Activated naive CD4-positive, alpha-beta T cell treated with anti-CD3 and anti-CD28 coated beads, Interleukin-2, amount 50 U/mL, for 72 hours (primary cell): Measurements from ENCODE around the gene DLG2. TPM values are rescaled to one million over a fixed set of nuclear protein-coding genes. Genes with fewer than 3 reads are reported as not detected.
A peak's percentile ranks its signal among the peaks of the same experiment; 100 is the strongest.

Experiments
- ATAC-seq, 2 donors: fragments of 150-1000 bp; cut with Tn5 transposase; 2 replicates each; pipeline ENCODE4 v1.10.0; 2021; ENCODE audit warnings: mild to moderate bottlenecking in 2 of 2, moderate library complexity in 2 of 2
- DNase-seq, 2 donors: peaks; one replicate each; pipeline ENCODE4 v3.0.0; 2021 to 2022; ENCODE audit warnings: low spot score in 2 of 2
- H3K27ac Mint-ChIP-seq, 2 donors: one replicate each; pipeline ENCODE4 v1.8.0; 2022; ENCODE audit warnings: mild to moderate bottlenecking in 2 of 2, mixed read lengths in 2 of 2
- H3K36me3 Mint-ChIP-seq, 2 donors: one replicate each; pipeline ENCODE4 v1.8.0; 2022; ENCODE audit warnings: mixed read lengths in 2 of 2
- H3K9me3 Mint-ChIP-seq, 2 donors: one replicate each; pipeline ENCODE4 v1.8.0; 2022; ENCODE audit warnings: mixed read lengths in 2 of 2
- total RNA-seq, 2 donors: library from RNA; stranded (reverse); gene quantifications; one replicate each; pipeline ENCODE4 v1.2.3, GENCODE V29; 2022

The DLG2 gene
- total RNA-seq, 2 donors from 2014 or later = 4.2 to 5.4 TPM

DNA sequence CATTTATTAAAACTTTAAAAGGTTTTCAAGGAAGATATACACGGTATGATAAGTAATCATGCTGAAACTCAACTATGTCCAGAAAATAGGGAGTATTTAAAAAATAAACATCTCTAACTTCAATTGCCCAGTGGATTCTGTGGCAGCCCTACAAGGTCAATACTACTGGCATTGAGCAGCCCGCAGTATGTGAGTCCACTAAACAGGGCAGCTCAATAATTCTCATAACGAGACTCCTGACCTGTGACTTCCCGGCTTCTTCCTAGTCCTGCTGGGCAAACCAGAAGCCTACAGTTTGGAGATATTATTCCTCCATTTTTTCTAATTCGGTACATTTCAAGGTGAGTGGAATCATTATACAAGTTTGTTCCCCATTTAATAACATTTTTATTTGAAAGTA is 1760.5 kb downstream of the DLG2 start:
- no peaks in the 10 kb centered on the region for H3K9me3 Mint-ChIP-seq
- H3K36me3 Mint-ChIP-seq = no peaks in the 10 kb centered on the region
- no peak overlapping the region for H3K27ac Mint-ChIP-seq
- ATAC-seq (no peak), DNase-seq (no peak)

DNA sequence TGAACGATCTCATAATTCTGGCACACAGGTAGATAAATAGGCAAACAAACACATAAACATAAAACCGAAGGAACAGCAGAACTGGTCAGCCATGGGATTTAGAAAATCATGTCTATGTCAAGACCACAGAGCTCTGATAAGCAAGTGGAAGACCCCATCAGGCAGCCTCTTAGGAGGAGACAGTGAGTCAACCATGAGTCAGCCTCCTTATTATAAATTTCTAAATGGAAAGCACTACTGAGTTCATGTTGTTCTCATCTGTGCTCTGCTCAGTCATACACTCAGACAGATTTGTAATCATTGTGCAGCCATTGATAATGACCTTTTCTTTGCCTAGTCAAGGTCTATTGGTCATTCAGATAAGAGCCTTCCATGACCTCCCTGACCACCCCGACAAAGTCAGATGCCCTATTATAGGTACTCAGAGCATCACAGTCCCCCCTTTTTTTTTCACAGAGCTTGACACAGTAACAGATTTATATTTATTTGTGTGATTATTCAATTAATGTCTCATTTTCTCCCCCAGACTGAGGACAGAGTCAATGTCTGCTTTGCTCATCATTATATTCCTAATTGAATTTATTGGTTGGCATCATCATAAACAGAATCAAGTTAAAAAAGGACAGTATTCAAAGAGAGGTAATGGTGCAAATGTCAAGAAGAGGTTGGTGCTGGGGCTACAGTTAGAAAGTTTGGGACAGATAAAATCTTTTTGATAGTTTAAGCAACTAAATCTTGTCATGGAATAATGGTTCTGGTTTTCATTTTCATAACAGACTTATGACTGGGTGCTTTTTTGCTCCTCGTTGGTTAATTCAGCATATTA is 1761.3 kb downstream of the DLG2 start:
- no peak overlapping the region for H3K27ac Mint-ChIP-seq
- peaks cover 0 to 3% of the 10 kb centered on the region in 2 donors for H3K9me3 Mint-ChIP-seq
- peaks cover 0 to 5% of the 10 kb centered on the region in 2 donors for H3K36me3 Mint-ChIP-seq
- no peak for DNase-seq
- ATAC-seq = no peak

DNA sequence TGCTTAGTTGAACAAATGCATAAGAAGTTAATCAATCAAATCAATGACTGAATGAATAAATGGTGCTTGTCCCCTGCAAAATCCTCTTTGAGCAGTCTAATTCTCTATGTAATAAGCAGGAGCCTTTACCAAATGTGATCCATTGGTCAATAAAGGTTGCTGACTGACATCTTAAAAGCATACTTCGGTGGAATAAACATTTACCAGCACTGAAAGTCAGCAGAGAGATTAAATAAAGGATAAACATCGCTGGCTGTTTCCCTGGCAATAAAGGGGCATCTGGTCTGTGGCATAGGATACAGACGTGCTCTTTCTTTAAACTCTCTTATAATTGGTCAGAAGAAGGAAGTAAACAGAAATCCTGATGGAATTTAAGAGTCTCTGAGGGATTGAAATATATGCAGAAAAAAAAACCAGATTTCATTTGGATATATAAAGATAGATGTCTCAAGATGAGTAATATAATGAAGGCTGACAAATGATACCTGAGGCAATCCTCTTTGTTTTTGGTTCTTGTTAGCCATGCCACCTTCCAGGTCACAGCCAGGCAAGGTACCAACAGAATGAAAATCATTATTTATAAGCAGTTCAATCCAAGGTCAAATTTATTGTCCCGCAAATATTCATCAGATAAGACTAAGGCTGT is 1762.6 kb downstream of the DLG2 start:
- ATAC-seq (no peak), DNase-seq (no peak)
- no peak overlapping the region for H3K27ac Mint-ChIP-seq
- peaks cover 0 to 9% of the 10 kb centered on the region in 2 donors for H3K9me3 Mint-ChIP-seq
- peaks cover 0 to 5% of the 10 kb centered on the region in 2 donors for H3K36me3 Mint-ChIP-seq

DNA sequence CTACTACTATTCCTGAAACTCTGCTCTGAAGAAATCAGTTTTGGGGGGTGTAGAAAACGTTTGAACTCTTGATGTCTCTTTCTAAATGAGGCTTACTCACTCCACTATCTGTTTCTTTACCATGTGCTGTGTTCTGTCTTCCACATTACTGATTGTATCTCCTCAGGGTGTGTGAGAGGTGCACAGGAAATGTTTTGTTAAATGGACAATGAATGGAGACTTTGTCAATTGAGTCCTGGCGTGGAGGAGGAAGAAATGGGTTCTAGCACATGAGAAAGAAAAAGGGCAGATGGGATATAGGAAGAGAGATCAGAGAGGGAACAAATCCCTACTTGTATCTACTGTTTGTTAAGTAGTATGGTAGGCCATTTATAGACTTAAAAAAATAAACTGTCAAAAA is 1763.9 kb downstream of the DLG2 start:
- Mint-ChIP-seq H3K9me3 (peaks cover 8 to 16% of the 10 kb centered on the region in 2 donors), H3K27ac (no peak overlapping the region), H3K36me3 (peaks cover 7 to 13% of the 10 kb centered on the region in 2 donors)
- ATAC-seq = no peak
- no peak for DNase-seq

GRCh38 chr11:83862691-83863090 is 1764.5 kb downstream of the DLG2 start:
- no peak for DNase-seq
- Mint-ChIP-seq H3K36me3 (peaks cover 7 to 13% of the 10 kb centered on the region in 2 donors), H3K9me3 (peaks cover 8 to 16% of the 10 kb centered on the region in 2 donors), H3K27ac (no peak overlapping the region)
- no peak for ATAC-seq

- Mint-ChIP-seq H3K36me3 (peaks cover 7 to 13% of the 10 kb centered on the region in 2 donors), H3K27ac (no peak overlapping the region), H3K9me3 (peaks cover 8 to 19% of the 10 kb centered on the region in 2 donors)
- no peak for DNase-seq
- ATAC-seq = no peak
Observed at GRCh38 chr11:83862033-83862432, 1765.1 kb downstream of the DLG2 start.

DNA sequence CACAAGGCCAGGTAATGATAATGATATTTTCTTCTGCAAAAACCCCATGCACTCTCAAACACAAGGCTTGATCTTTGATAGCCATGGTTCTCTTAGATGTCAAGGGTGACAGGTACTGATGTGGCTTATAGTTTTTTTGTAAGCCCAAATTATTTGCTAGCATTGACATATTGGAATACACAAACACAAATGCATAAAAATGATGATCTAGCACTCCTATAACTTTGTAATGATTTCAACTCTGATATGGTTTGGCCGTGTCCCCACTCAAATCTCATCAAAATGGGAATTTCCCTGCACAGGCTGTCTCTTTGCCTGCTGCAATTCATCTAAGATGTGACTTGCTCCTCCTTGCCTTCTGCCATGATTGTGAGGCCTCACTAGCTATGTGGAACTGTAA is 1768.5 kb downstream of the DLG2 start:
- ATAC-seq (no peak), DNase-seq (no peak)
- H3K9me3 Mint-ChIP-seq = peaks cover 13 to 19% of the 10 kb centered on the region in 2 donors
- peaks cover 7 to 13% of the 10 kb centered on the region in 2 donors for H3K36me3 Mint-ChIP-seq
- no peak overlapping the region for H3K27ac Mint-ChIP-seq

DNA sequence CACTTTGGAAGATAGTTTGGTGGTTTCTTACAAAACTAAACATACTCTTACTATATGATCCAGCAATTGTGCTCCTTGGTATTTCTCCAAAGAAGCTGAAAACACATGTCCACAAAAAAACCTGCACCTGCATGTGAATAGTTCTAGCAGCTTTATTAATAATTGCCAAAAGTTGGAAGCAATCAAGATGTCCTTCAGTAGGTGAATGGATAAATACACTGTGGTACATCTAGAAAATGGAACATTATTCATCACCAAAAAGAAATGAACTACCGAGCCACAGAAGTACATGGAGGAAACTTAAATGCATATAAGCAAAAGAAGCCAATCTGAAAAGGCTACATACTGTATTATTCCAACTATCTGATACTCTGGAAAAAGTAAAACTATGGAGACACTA is 1771.9 kb downstream of the DLG2 start:
- DNase-seq (no peak), ATAC-seq (no peak)
- Mint-ChIP-seq H3K9me3 (peaks cover 13% of the 10 kb centered on the region in 2 donors), H3K27ac (no peak overlapping the region), H3K36me3 (peaks cover 7 to 9% of the 10 kb centered on the region in 2 donors)

DNA sequence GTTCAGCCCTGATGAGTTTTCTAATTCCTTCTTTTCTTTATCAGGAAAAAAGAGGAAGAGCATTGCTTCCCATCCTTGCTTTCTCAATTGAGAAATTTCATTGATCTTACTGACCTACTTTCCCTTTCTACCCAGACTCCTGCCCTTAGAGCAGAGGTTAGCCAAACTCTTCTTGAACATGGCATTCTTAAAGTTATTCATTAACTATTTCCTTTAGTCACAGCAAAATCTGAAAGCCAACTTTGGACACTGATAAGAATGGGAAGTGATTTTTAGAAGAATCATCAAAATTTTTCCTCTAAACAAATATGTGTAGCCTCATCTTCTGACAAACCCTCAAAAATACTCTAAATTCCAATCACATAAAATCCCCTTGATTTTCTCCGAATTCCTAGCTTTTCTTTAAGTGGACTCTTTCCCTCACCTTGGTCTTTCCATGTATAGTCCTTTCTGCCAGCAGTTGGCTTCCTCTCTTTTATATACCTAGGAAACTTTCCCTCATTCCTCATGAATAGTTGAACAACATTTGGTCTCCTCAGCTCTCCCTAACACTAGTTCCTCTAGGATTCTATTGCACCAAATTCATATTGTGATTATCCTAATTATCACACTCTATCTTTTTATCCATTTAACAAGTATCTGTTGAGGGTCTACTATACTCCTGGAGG is 1774.2 kb downstream of the DLG2 start:
- H3K36me3 Mint-ChIP-seq = no peaks in the 10 kb centered on the region
- ATAC-seq = no peak

DNA sequence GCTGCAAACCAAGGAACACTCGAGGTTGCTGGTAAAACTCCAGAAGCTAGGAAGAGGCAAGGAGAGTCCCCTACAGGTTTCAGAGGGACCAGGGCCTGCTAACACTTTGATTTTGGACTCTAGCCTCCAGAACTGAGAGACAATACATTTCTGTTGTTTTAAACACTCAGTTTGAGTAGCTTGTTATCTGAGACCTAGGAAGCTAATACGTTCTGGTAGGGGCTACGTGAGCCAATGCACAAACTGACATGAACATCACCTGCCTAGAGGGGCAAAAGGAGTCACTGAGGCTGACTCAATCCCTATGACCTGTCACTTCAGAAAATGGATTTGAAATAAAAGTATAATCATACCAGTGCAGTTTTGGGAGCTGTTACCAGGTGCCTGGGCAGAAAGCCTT is 1775.1 kb downstream of the DLG2 start:
- Mint-ChIP-seq H3K27ac (no peak overlapping the region), H3K9me3 (peaks cover 5 to 7% of the 10 kb centered on the region in 2 donors), H3K36me3 (no peaks in the 10 kb centered on the region)
- DNase-seq = no peak
- ATAC-seq = no peak

More for the DNA sequence above, 1774.2 kb downstream of the DLG2 start:
- peaks cover 5 to 10% of the 10 kb centered on the region in 2 donors for H3K9me3 Mint-ChIP-seq
- DNase-seq = no peak
- no peak overlapping the region for H3K27ac Mint-ChIP-seq

DNA sequence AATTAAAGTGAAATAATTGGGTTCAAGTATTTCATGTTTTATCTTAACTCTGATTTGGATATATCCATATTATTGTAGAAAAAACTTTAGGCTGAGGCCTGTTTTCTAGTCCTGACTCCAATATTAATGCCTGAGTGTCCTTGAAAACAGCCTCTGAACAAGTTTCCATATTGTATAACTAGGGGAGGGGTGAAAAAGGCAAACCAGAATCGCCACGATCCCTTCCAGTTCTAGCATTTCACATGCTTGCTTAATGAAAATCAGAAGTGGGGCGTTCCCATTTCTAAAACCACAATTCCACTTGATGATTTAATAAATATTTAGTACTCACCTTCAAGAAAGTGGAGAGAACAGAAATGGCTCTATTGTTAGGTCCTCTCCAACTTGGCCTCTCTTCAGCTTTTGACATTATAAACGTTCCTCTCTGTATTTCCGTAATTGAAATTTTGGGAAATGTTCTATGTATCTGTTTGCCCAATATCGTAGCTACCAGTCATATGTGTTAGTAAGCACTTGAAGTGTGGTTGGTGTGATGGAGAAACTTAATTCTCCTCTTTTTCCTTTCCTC is 1779.6 kb downstream of the DLG2 start:
- Mint-ChIP-seq H3K27ac (no peak overlapping the region), H3K36me3 (no peaks in the 10 kb centered on the region), H3K9me3 (peaks cover 0 to 7% of the 10 kb centered on the region in 2 donors)
- ATAC-seq = no peak
- DNase-seq = no peak

GRCh38 chr11:83845797-83846196 is 1781.3 kb downstream of the DLG2 start:
- no peaks in the 10 kb centered on the region for H3K36me3 Mint-ChIP-seq
- H3K9me3 Mint-ChIP-seq = peaks cover 0 to 7% of the 10 kb centered on the region in 2 donors
- H3K27ac Mint-ChIP-seq = no peak overlapping the region
- DNase-seq = no peak
- no peak for ATAC-seq

GRCh38 chr11:83840326-83840725 is 1786.8 kb downstream of the DLG2 start:
- Mint-ChIP-seq H3K36me3 (no peaks in the 10 kb centered on the region), H3K9me3 (no peaks in the 10 kb centered on the region), H3K27ac (no peak overlapping the region)
- ATAC-seq = no peak
- DNase-seq = no peak

DNA sequence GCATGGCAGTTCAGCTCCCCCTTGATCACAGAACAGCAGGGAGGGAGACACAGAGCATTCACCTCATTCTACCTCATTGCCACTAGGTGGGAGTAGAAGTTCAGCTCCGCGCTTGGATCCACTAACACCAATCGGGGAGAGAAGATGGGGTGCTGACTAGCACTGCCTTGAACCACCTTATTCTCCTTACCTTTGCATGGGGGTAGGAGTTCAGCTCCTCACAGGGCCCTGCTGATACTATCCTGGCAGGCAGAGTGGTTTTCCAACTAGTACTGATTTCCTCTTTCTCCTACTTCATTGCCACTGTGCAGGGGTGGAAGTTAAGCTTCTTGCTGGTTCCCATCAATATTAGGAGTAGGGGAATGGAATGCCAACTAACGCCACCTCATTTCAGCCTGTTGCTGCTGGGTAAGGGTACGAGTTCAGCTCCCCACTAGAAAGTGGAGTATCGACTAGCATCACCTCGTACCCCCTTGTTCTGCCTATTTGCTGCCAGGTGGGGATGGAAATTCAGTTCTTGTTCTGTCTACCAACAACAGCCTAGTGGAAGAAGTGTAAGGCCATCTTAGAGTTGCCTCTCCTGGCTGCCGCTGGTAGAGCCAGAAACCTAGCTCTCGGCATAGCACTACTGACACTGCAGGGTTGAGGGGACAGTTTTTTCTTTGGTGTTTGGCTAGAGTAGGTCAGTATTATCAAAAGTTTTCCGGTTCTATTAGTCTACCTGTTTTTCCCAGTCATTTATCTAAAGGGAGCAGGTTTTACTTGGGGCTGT is 1790.1 kb downstream of the DLG2 start:
- peak; percentile 54 to 79 for ATAC-seq

GRCh38 chr11:83836065-83836464 is 1791.1 kb downstream of the DLG2 start:
- no peaks in the 10 kb centered on the region for H3K36me3 Mint-ChIP-seq
- no peak for DNase-seq

More for the DNA sequence above, 1790.1 kb downstream of the DLG2 start:
- Mint-ChIP-seq H3K36me3 (no peaks in the 10 kb centered on the region), H3K27ac (no peak overlapping the region), H3K9me3 (no peaks in the 10 kb centered on the region)
- DNase-seq = peak in 1 of 2 donors; percentile 4

DNA sequence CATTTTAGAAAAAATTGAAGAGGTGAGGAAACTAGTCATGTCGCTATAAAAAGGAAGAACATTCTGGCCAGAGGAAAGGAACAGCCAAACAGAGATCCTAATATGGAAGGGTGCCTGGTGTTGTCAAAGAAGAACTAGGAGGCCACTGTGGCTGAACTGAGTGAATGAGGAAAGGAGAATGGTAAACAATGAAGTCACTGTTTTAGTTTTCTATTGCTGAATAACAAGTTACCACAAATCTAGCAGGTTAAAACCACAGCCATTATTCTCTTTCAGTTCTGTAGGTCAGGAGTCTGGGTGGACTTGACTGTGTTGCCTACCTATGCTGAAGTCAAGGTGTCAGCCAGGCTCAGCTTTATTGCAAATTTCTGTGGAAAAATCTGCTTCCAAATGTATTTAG is 1791.7 kb downstream of the DLG2 start:
- no peak overlapping the region for H3K27ac Mint-ChIP-seq
- ATAC-seq (peak in 1 of 2 donors; percentile 43), DNase-seq (no peak)
- H3K36me3 Mint-ChIP-seq = no peaks in the 10 kb centered on the region
- H3K9me3 Mint-ChIP-seq = no peaks in the 10 kb centered on the region

More at GRCh38 chr11:83836065-83836464, 1791.1 kb downstream of the DLG2 start:
- H3K9me3 Mint-ChIP-seq = no peaks in the 10 kb centered on the region
- no peak overlapping the region for H3K27ac Mint-ChIP-seq
- ATAC-seq = no peak
